Mononuclear cell (primary cell): ENCODE measurements around the gene AIF1L. TPM values are rescaled to one million over a fixed set of nuclear protein-coding genes. Genes with fewer than 3 reads are reported as not detected.

ENCODE experiments used
- H3K27me3 ChIP-seq: 2 replicates; pipeline ENCODE4 v1.6.0; 2011; ENCODE audit warnings: low read length, control low read depth; ENCODE audit not compliant: insufficient read depth
- H3K4me1 ChIP-seq: 2 replicates; pipeline ENCODE4 v1.5.1; 2011; ENCODE audit warnings: mild to moderate bottlenecking, low read length, control low read depth; ENCODE audit not compliant: insufficient read depth
- H3K4me3 ChIP-seq: 2 replicates; pipeline ENCODE4 v1.5.1; 2011; ENCODE audit warnings: mild to moderate bottlenecking, low read length, moderate library complexity
- H3K9me3 ChIP-seq: 2 replicates; pipeline ENCODE4 v1.5.1; 2011; ENCODE audit warnings: low read depth, mild to moderate bottlenecking, control low read depth, low read length
- total RNA-seq: library from RNA; depleted of rRNA; stranded (reverse); fragments of >200 nt; gene quantifications from one replicate; pipeline ENCODE4 v1.2.3, GENCODE V29; 2012

The AIF1L gene
- total RNA-seq, 1 donor, result 0.10 TPM

GRCh38 chr9:131117762-131118145, 21.4 kb downstream of the AIF1L start:
- Histone ChIP-seq H3K4me3 (no peak overlapping the region), H3K9me3 (no peaks in the 10 kb centered on the region), H3K4me1 (no peaks in the 10 kb centered on the region), H3K27me3 (no peaks in the 10 kb centered on the region)

GRCh38 chr9:131119600-131119999, 23.3 kb downstream of the AIF1L start:
- H3K4me1 ChIP-seq, result peaks cover 2% of the 10 kb centered on the region
- H3K9me3 ChIP-seq, result no peaks in the 10 kb centered on the region
- no peaks in the 10 kb centered on the region for H3K27me3 ChIP-seq
- no peak overlapping the region for H3K4me3 ChIP-seq

GRCh38 chr9:131120620-131121228, 24.4 kb downstream of the AIF1L start:
- no peak overlapping the region for H3K4me3 ChIP-seq
- no peaks in the 10 kb centered on the region for H3K27me3 ChIP-seq
- peaks cover 7% of the 10 kb centered on the region for H3K4me1 ChIP-seq
- no peaks in the 10 kb centered on the region for H3K9me3 ChIP-seq

- no peaks in the 10 kb centered on the region for H3K27me3 ChIP-seq
- no peak overlapping the region for H3K4me3 ChIP-seq
- H3K9me3 ChIP-seq, result no peaks in the 10 kb centered on the region
- peaks cover 14% of the 10 kb centered on the region for H3K4me1 ChIP-seq
These were observed 25.0 kb downstream of the AIF1L start for GRCh38 chr9:131121346-131121745.

DNA sequence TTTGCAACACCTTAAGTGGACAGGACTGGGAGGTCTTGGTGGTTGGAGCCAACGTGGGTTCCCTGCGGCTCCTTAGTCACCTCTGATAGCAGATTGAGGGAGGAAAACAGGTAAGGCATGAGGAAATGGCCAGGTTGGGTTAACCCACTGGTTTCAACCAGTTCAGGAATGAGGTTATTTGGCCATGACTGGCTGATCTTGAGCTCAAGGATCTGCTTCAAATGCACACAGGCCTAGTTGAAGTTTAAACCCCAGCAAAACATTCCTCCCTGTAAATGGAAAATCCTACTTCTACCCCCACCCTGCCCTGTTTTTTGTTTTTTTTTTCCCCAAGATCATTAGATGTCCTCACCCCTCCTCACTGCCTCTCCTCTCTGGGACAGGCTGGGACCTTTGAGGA, 25.8 kb downstream of the AIF1L start:
- Histone ChIP-seq H3K4me1 (peaks cover 21% of the 10 kb centered on the region), H3K4me3 (no peak overlapping the region), H3K27me3 (no peaks in the 10 kb centered on the region), H3K9me3 (no peaks in the 10 kb centered on the region)

GRCh38 chr9:131125038-131125287, 28.6 kb downstream of the AIF1L start:
- Histone ChIP-seq H3K4me1 (peaks cover 21% of the 10 kb centered on the region), H3K27me3 (no peaks in the 10 kb centered on the region), H3K4me3 (peak overlapping the region; percentile 90), H3K9me3 (no peaks in the 10 kb centered on the region)

GRCh38 chr9:131125288-131126058, 29.1 kb downstream of the AIF1L start, which contains the start of gene NUP214:
Gene NUP214 (plus strand): TSS chr9:131125586. CDS start chr9:131125705, 119 bp downstream.
- no peaks in the 10 kb centered on the region for H3K27me3 ChIP-seq
- H3K4me3 ChIP-seq, result peak within 1 kb of the TSS; percentile 90
- peaks cover 21% of the 10 kb centered on the region for H3K4me1 ChIP-seq
- H3K9me3 ChIP-seq, result no peaks in the 10 kb centered on the region

DNA sequence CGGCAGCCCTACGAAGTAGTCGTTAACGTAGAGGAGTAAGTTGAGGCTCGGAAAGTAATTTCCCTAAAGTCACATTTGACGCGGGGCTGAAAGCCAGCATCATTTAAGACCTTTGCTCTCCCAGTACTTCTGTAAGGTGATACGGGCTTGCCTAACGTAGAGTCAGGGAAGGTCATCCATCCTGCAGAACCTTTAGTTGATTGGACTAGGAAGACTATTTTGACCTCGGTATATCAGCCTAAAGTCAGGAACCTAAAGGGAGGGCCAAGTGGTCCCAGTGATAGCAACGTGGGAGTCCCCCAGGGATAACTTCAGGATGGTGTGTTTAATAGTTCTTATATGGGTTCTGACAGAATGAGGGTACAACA, 29.7 kb downstream of the AIF1L start:
- Histone ChIP-seq H3K4me1 (peaks cover 21% of the 10 kb centered on the region), H3K4me3 (peak overlapping the region; percentile 90), H3K27me3 (no peaks in the 10 kb centered on the region), H3K9me3 (no peaks in the 10 kb centered on the region)

DNA sequence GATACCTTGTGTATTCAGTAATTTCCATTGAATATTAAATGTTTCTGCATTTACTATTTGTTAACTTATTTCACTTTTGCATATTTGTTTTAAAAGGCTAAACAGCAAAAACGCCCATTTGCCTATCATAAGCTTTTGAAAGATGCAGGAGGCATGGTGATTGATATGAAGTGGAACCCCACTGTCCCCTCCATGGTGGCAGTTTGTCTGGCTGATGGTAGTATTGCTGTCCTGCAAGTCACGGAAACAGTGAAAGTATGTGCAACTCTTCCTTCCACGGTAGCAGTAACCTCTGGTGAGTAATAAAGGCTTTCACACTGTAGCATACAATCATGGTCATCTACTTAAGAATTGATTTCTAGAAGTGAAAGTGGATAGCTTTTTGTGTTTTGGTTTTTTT, 32.9 kb downstream of the AIF1L start:
- Histone ChIP-seq H3K4me1 (peaks cover 21% of the 10 kb centered on the region), H3K27me3 (no peaks in the 10 kb centered on the region), H3K4me3 (no peak overlapping the region), H3K9me3 (no peaks in the 10 kb centered on the region)

GRCh38 chr9:131138676-131139075, 42.3 kb downstream of the AIF1L start:
- Histone ChIP-seq H3K4me1 (no peaks in the 10 kb centered on the region), H3K27me3 (no peaks in the 10 kb centered on the region), H3K4me3 (no peak overlapping the region), H3K9me3 (no peaks in the 10 kb centered on the region)

DNA sequence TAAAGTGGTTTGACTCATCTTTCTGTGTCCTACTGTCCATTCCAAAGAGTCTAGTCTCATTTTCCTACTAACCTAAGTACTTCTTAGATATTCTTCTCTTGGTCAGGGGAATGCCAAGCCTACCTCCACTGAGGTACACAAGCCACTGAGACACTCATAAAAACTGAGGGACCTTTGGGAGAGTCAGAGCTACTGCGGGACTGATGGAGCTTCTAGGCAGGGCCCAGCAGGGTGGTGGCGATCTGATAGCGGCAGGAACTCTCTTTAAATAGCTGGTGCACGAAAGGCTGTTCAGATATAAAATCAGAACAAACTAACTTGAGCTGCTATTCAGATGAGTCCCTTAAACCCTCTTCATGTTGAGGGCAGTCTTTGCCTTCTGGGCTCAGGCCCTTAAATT, 43.8 kb downstream of the AIF1L start:
- no peaks in the 10 kb centered on the region for H3K27me3 ChIP-seq

DNA sequence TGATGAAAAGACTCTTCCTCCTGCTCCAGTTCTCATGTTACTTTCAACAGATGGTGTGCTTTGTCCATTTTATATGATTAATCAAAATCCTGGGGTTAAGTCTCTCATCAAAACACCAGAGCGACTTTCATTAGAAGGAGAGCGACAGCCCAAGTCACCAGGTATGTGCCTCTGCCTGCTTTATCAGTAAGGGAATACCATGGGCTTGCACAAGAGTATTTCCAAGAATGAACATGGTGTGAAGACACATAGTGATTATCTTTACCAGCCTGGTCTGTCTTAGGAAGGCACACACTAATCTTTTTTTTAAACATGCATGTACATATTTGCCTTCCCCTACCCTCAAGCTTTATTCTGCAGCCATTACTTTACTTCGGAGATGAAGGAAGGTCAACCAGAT, 44.2 kb downstream of the AIF1L start:
- Histone ChIP-seq H3K4me3 (no peak overlapping the region), H3K9me3 (no peaks in the 10 kb centered on the region), H3K27me3 (no peaks in the 10 kb centered on the region), H3K4me1 (no peaks in the 10 kb centered on the region)

More for the DNA sequence above, 43.8 kb downstream of the AIF1L start:
- no peaks in the 10 kb centered on the region for H3K9me3 ChIP-seq
- no peaks in the 10 kb centered on the region for H3K4me1 ChIP-seq
- no peak overlapping the region for H3K4me3 ChIP-seq

DNA sequence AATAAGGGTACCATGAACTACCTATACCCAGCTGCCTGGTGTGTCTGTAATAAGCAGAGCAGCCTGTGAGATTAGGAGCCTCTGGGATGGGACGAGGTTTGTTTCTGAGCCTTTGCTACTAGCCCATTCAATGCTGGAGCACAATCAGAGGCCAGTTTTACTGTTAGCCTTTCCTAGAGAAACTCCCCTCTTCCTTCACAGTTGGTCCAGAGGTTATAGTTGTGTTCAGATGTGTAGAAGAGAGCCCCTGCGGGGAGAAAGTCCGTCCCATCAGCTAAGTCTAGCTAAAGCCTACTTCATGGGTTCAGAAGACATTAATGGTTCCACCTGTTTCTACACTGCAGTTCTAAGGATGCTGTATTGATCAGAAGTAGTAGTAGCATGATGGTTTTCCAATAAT, 45.8 kb downstream of the AIF1L start:
- no peaks in the 10 kb centered on the region for H3K9me3 ChIP-seq
- H3K4me3 ChIP-seq, result no peak overlapping the region
- H3K27me3 ChIP-seq, result no peaks in the 10 kb centered on the region

GRCh38 chr9:131144201-131144600, 47.9 kb downstream of the AIF1L start:
- Histone ChIP-seq H3K4me3 (no peak overlapping the region), H3K27me3 (no peaks in the 10 kb centered on the region), H3K4me1 (no peaks in the 10 kb centered on the region), H3K9me3 (no peaks in the 10 kb centered on the region)

More for the DNA sequence above, 45.8 kb downstream of the AIF1L start:
- H3K4me1 ChIP-seq, result no peaks in the 10 kb centered on the region

DNA sequence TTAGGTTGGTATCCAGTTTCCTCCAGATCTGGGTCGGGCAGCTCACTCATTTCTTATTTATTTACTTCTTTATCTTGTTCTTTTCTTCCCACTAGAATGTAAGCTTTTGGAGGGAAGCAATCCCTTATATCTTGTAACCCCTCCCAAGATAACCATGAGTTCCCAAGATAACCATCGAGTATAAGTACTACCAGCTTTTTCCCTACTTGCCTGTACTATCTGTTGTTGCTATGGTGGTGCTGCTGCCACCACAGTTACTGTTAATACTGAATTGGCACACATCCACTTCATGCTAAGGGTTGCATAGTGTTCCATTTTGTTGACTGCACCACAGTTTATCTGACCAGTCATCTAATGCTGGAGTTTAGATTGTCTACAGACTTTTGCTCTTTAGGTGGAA, 48.9 kb downstream of the AIF1L start:
- H3K4me1 ChIP-seq, result no peaks in the 10 kb centered on the region
- no peaks in the 10 kb centered on the region for H3K27me3 ChIP-seq
- no peaks in the 10 kb centered on the region for H3K9me3 ChIP-seq
- no peak overlapping the region for H3K4me3 ChIP-seq

DNA sequence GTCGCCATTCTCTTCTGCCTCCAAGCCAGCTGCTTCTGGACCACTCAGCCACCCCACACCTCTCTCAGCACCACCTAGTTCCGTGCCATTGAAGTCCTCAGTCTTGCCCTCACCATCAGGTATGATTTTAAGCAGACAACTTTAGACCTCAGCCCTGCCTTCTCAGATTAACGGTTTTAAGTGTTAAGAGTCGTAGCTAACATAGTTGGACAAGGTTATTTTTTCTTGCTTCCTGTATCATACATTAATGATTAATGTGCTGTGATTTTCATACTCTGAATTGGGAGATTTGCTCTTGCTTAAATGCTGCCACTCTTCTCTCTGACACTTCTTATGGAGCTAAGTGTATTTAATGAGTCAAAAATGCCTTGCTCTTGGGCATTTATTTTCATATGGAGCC, 49.9 kb downstream of the AIF1L start:
- no peaks in the 10 kb centered on the region for H3K9me3 ChIP-seq
- no peak overlapping the region for H3K4me3 ChIP-seq
- no peaks in the 10 kb centered on the region for H3K27me3 ChIP-seq
- H3K4me1 ChIP-seq, result no peaks in the 10 kb centered on the region
